SK-N-SH (cell line): ENCODE measurements around the gene TRAM2. TPM values are rescaled to one million over a fixed set of nuclear protein-coding genes. Genes with fewer than 3 reads are reported as not detected.

Experiments
- CTCF ChIA-PET: fragments of 300-600, 350-600 bp; formaldehyde crosslinking; extraction: SDS; loops from one replicate; lab custom pipeline; 2021; lab: Yijun Ruan, JAX
- POLR2A ChIA-PET: fragments of 350-600 bp; sonication (Branson Sonifier 250); formaldehyde crosslinking; extraction: SDS; loops from one replicate; lab custom pipeline; 2020; ENCODE audit warnings: antibody characterized with exemption, inconsistent platforms; lab: Yijun Ruan, JAX
- DNase-seq: peaks from one replicate; pipeline ENCODE4 v3.0.0; 2012
- H2AFZ ChIP-seq: fragments of 200-600 bp; sonication (generic); 2 replicates; pipeline ENCODE4 v1.8.1; 2016; ENCODE audit warnings: antibody characterized with exemption, mild to moderate bottlenecking, low read depth
- H3F3A ChIP-seq: fragments of 200-600 bp; sonication (generic); replicated peaks from 2 replicates; pipeline ENCODE3; 2016; ENCODE audit warnings: antibody characterized with exemption, mild to moderate bottlenecking; ENCODE audit not compliant: insufficient read depth
- H3K27ac ChIP-seq, 2 experiments: fragments of 200-500 bp in 1 of 2; fragments of 200-600 bp in 1 of 2; sonication (Bioruptor generic) in 1 of 2; sonication (generic), shearing (Covaris generic) in 1 of 2; 2 replicates each; pipeline versions ENCODE4 v1.5.1 to v1.6.1; 2014 to 2016; ENCODE audit warnings: low read depth in 2 of 2, inconsistent platforms in 1 of 2, low read length in 1 of 2, mild to moderate bottlenecking in 1 of 2, mixed read lengths in 1 of 2
- H3K27me3 ChIP-seq: fragments of 200-600 bp; sonication (generic), shearing (Covaris generic); 2 replicates; pipeline ENCODE4 v1.6.1; 2016; ENCODE audit warnings: mixed run types; ENCODE audit not compliant: insufficient read depth
- H3K36me3 ChIP-seq, 2 experiments: fragments of 200-500 bp in 1 of 2; fragments of 200-600 bp in 1 of 2; sonication (Bioruptor generic) in 1 of 2; sonication (generic) in 1 of 2; replicated peaks in 1 of 2; 2 replicates each; pipeline versions ENCODE3 to v1.5.1; 2014 to 2016; ENCODE audit warnings: low read length in 1 of 2, mild to moderate bottlenecking in 1 of 2; ENCODE audit not compliant: insufficient read depth in 2 of 2, control insufficient read depth in 1 of 2
- H3K4me1 ChIP-seq, 2 experiments: fragments of 200-500 bp in 1 of 2; fragments of 200-600 bp in 1 of 2; sonication (Bioruptor generic) in 1 of 2; sonication (generic), shearing (Covaris generic) in 1 of 2; 2 replicates each; pipeline versions ENCODE4 v1.5.1 to v1.6.1; 2014 to 2016; ENCODE audit warnings: low read depth in 1 of 2, low read length in 1 of 2, mixed run types in 1 of 2; ENCODE audit not compliant: insufficient read depth in 2 of 2, control insufficient read depth in 1 of 2
- H3K4me2 ChIP-seq: fragments of 200-600 bp; sonication (generic), shearing (Covaris generic); 2 replicates; pipeline ENCODE4 v1.6.1; 2017; ENCODE audit warnings: mixed run types
- H3K4me3 ChIP-seq, 2 experiments: fragments of 200-500 bp in 1 of 2; fragments of 200-600 bp in 1 of 2; sonication (Bioruptor generic) in 1 of 2; sonication (generic), shearing (Covaris generic) in 1 of 2; 2 replicates each; pipeline versions ENCODE4 v1.5.1 to v1.8.1; 2014 to 2016; ENCODE audit warnings: low read depth in 2 of 2, inconsistent platforms in 1 of 2, low read length in 1 of 2, mild to moderate bottlenecking in 1 of 2, mixed read lengths in 1 of 2, moderate library complexity in 1 of 2
- H3K79me2 ChIP-seq: fragments of 200-600 bp; sonication (generic); 2 replicates; pipeline ENCODE4 v1.8.1; 2017; ENCODE audit warnings: mild to moderate bottlenecking; ENCODE audit not compliant: insufficient read depth
- H3K9ac ChIP-seq: fragments of 200-600 bp; sonication (generic); 2 replicates; pipeline ENCODE4 v1.6.1; 2017; ENCODE audit warnings: mixed run types
- H3K9me2 ChIP-seq: fragments of 200-600 bp; sonication (generic); 2 replicates; pipeline ENCODE4 v1.6.1; 2017; ENCODE audit warnings: mixed run types
- H3K9me3 ChIP-seq: fragments of 200-600 bp; sonication (generic); 2 replicates; pipeline ENCODE4 v1.6.1; 2017; ENCODE audit warnings: mixed run types, mild to moderate bottlenecking, moderate library complexity
- H4K20me1 ChIP-seq: fragments of 200-600 bp; sonication (generic); 2 replicates; pipeline ENCODE4 v1.6.1; 2017; ENCODE audit warnings: mild to moderate bottlenecking, mixed run types; ENCODE audit not compliant: insufficient read depth
- ELF1 ChIP-seq: IDR thresholded peaks from 2 replicates; pipeline ENCODE4 v1.4.0; 2012
- EZH2phosphoT487 ChIP-seq: fragments of 200-600 bp; sonication (generic); IDR thresholded peaks from 2 replicates; pipeline ENCODE4 v1.6.1; 2017; ENCODE audit warnings: low read depth, mixed run types, mild to moderate bottlenecking, antibody characterized with exemption, moderate library complexity, borderline replicate concordance
- FOXJ3 ChIP-seq: sonication (generic); formaldehyde crosslinking; IDR thresholded peaks from 2 replicates; pipeline ENCODE4 v1.5.1; 2020; ENCODE audit warnings: mild to moderate bottlenecking, missing genetic modification reagents
- FOXM1 ChIP-seq: IDR thresholded peaks from 2 replicates; pipeline ENCODE4 v1.4.0; 2012; ENCODE audit warnings: low read depth, mild to moderate bottlenecking
- GATA2 ChIP-seq: sonication (generic); formaldehyde crosslinking; IDR thresholded peaks from 2 replicates; pipeline ENCODE4 v1.5.0; 2020; ENCODE audit warnings: mild to moderate bottlenecking, missing genetic modification reagents
- JUND ChIP-seq: IDR thresholded peaks from 2 replicates; pipeline ENCODE4 v1.4.0; 2012
- NFIC ChIP-seq: IDR thresholded peaks from 2 replicates; pipeline ENCODE4 v1.4.0; 2012; ENCODE audit warnings: borderline replicate concordance
- RCOR1 ChIP-seq: fragments of 150-350 bp; IDR thresholded peaks from 2 replicates; pipeline ENCODE4 v1.6.1; 2017; ENCODE audit warnings: antibody characterized with exemption, low read length
- RFX5 ChIP-seq: IDR thresholded peaks from 2 replicates; pipeline ENCODE4 v1.6.1; 2012; ENCODE audit warnings: mild to moderate bottlenecking, improper control_type of control experiment, low read length
- RXRA ChIP-seq: IDR thresholded peaks from 2 replicates; pipeline ENCODE4 v1.4.0; 2012; ENCODE audit warnings: low read depth, mild to moderate bottlenecking, borderline replicate concordance
- SMC3 ChIP-seq: IDR thresholded peaks from 2 replicates; pipeline ENCODE4 v1.6.1; 2012; ENCODE audit warnings: low read depth, low read length, improper control_type of control experiment
- ZBTB33 ChIP-seq: IDR thresholded peaks from 2 replicates; pipeline ENCODE4 v1.4.0; 2012; ENCODE audit warnings: low read depth, borderline replicate concordance
- WGBS: methylation state at CpG from one replicate; pipeline ENCODE4 v1.1.6; 2017; ENCODE audit warnings: low lambda C conversion rate; 5-methylcytosine and 5-hydroxymethylcytosine counted together
- polyA plus RNA-seq, 3 experiments: library from polyadenylated mRNA; depleted of rRNA; stranded (reverse); fragments of >200 nt; gene quantifications; 2 replicates each; pipeline ENCODE4 v1.2.3, GENCODE V29; 2012
- TF ChIP-seq, protein P1 (sequence below): fragments of 150-350 bp; IDR thresholded peaks from 2 replicates; pipeline ENCODE4 v1.6.1; 2017; ENCODE audit warnings: antibody characterized with exemption, low read length, low read depth, borderline replicate concordance
- TF ChIP-seq, protein P2 (sequence below): IDR thresholded peaks from 2 replicates; pipeline ENCODE4 v1.6.1; 2012; ENCODE audit warnings: mild to moderate bottlenecking, low read depth, low read length, moderate library complexity
- TF ChIP-seq, protein P3 (sequence below): fragments of 200-600 bp; sonication (generic); IDR thresholded peaks from 2 replicates; pipeline ENCODE4 v1.6.1; 2017; ENCODE audit warnings: antibody characterized with exemption, mild to moderate bottlenecking, moderate library complexity

TRAM2 gene
- polyA plus RNA-seq, 1 of the 3 experiments (the other 2 are of a cell fraction), result 26.4 TPM

GRCh38 chr6:52548353-52548713 is 28.5 kb downstream of the TRAM2 start:
- Histone ChIP-seq H3K4me1 (peaks cover 84 to 90% of the 10 kb centered on the region in 2 experiments), H2AFZ (no peak overlapping the region), H3K4me3 (no peak overlapping the region), H3K4me2 (no peak overlapping the region), H3K9me3 (no peaks in the 10 kb centered on the region), H3K36me3 (peaks cover 0 to 9% of the 10 kb centered on the region in 2 experiments), H3F3A (peaks cover 61% of the 10 kb centered on the region), H3K79me2 (peaks cover 98% of the 10 kb centered on the region), H3K27ac (peak overlapping the region; percentile 33 to 74), H4K20me1 (no peaks in the 10 kb centered on the region), H3K9me2 (no peaks in the 10 kb centered on the region), H3K27me3 (no peaks in the 10 kb centered on the region), H3K9ac (no peak overlapping the region)
- TF ChIP-seq GATA2 (CRISPR knock-in tag) (no peak), RFX5 (no peak), RXRA (no peak), ELF1 (no peak), RCOR1 (no peak), JUND (no peak), FOXJ3 (CRISPR knock-in tag) (no peak), ZBTB33 (no peak), NFIC (no peak), EZH2phosphoT487 (no peak), FOXM1 (no peak), SMC3 (no peak)
- TF ChIP-seq, protein P1, sequence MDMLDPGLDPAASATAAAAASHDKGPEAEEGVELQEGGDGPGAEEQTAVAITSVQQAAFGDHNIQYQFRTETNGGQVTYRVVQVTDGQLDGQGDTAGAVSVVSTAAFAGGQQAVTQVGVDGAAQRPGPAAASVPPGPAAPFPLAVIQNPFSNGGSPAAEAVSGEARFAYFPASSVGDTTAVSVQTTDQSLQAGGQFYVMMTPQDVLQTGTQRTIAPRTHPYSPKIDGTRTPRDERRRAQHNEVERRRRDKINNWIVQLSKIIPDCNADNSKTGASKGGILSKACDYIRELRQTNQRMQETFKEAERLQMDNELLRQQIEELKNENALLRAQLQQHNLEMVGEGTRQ, result no peak
- TF ChIP-seq, protein P2, sequence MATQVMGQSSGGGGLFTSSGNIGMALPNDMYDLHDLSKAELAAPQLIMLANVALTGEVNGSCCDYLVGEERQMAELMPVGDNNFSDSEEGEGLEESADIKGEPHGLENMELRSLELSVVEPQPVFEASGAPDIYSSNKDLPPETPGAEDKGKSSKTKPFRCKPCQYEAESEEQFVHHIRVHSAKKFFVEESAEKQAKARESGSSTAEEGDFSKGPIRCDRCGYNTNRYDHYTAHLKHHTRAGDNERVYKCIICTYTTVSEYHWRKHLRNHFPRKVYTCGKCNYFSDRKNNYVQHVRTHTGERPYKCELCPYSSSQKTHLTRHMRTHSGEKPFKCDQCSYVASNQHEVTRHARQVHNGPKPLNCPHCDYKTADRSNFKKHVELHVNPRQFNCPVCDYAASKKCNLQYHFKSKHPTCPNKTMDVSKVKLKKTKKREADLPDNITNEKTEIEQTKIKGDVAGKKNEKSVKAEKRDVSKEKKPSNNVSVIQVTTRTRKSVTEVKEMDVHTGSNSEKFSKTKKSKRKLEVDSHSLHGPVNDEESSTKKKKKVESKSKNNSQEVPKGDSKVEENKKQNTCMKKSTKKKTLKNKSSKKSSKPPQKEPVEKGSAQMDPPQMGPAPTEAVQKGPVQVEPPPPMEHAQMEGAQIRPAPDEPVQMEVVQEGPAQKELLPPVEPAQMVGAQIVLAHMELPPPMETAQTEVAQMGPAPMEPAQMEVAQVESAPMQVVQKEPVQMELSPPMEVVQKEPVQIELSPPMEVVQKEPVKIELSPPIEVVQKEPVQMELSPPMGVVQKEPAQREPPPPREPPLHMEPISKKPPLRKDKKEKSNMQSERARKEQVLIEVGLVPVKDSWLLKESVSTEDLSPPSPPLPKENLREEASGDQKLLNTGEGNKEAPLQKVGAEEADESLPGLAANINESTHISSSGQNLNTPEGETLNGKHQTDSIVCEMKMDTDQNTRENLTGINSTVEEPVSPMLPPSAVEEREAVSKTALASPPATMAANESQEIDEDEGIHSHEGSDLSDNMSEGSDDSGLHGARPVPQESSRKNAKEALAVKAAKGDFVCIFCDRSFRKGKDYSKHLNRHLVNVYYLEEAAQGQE, result no peak
- TF ChIP-seq, protein P3, sequence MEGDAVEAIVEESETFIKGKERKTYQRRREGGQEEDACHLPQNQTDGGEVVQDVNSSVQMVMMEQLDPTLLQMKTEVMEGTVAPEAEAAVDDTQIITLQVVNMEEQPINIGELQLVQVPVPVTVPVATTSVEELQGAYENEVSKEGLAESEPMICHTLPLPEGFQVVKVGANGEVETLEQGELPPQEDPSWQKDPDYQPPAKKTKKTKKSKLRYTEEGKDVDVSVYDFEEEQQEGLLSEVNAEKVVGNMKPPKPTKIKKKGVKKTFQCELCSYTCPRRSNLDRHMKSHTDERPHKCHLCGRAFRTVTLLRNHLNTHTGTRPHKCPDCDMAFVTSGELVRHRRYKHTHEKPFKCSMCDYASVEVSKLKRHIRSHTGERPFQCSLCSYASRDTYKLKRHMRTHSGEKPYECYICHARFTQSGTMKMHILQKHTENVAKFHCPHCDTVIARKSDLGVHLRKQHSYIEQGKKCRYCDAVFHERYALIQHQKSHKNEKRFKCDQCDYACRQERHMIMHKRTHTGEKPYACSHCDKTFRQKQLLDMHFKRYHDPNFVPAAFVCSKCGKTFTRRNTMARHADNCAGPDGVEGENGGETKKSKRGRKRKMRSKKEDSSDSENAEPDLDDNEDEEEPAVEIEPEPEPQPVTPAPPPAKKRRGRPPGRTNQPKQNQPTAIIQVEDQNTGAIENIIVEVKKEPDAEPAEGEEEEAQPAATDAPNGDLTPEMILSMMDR, result no peak
- ChIA-PET CTCF (interaction anchor here (0.6 to 3.9 kb wide), 8 partner anchors 21 to 141 kb away, joined by 3 to 16 read pairs (median 5); partner anchors contain the start of gene TRAM2), POLR2A (no interaction called here)
- DNase-seq, result no peak
- WGBS, result 87% methylated on average over 7 of the region's 7 CpGs
